Memory B cell (primary cell): ENCODE measurements around the gene CELF2.

Experiments used
- ATAC-seq: fragments of 150-1000 bp; cut with Tn5 transposase; 2 replicates; pipeline ENCODE4 v1.10.0; 2021; ENCODE audit warnings: low read depth, mild to moderate bottlenecking, moderate library complexity
- DNase-seq, 2 donors: peaks; one replicate each; pipeline ENCODE4 v3.0.0; 2022; ENCODE audit warnings: low spot score in 2 of 2
- H3K27ac Mint-ChIP-seq: one replicate; pipeline ENCODE4 v1.8.0; 2022; ENCODE audit warnings: mild to moderate bottlenecking, moderate library complexity, mixed read lengths
- H3K27me3 Mint-ChIP-seq: one replicate; pipeline ENCODE4 v1.8.0; 2022; ENCODE audit warnings: mixed read lengths
- H3K36me3 Mint-ChIP-seq: one replicate; pipeline ENCODE4 v1.8.0; 2022; ENCODE audit warnings: mild to moderate bottlenecking, mixed read lengths
- H3K4me1 Mint-ChIP-seq: one replicate; pipeline ENCODE4 v1.8.0; 2022; ENCODE audit warnings: mixed read lengths
- H3K4me3 Mint-ChIP-seq: one replicate; pipeline ENCODE4 v1.8.0; 2022; ENCODE audit warnings: mild to moderate bottlenecking, moderate library complexity, mixed read lengths
- H3K9me3 Mint-ChIP-seq: one replicate; pipeline ENCODE4 v1.8.0; 2022; ENCODE audit warnings: mixed read lengths

Gene CELF2

GRCh38 chr10:11165591-11166543 is 148.2 kb downstream of the CELF2 start:
- no peak overlapping the region for H3K4me3 Mint-ChIP-seq
- peaks cover 37% of the 10 kb centered on the region for H3K4me1 Mint-ChIP-seq
- no peaks in the 10 kb centered on the region for H3K27me3 Mint-ChIP-seq
- peak; percentile 55 to 61 for DNase-seq
- no peak overlapping the region for H3K27ac Mint-ChIP-seq
- H3K9me3 Mint-ChIP-seq, result peaks cover 1% of the 10 kb centered on the region
- peaks cover 10% of the 10 kb centered on the region for H3K36me3 Mint-ChIP-seq
- ATAC-seq, result peak; percentile 51

GRCh38 chr10:11166550-11166949 is 148.9 kb downstream of the CELF2 start:
- H3K36me3 Mint-ChIP-seq, result peaks cover 10% of the 10 kb centered on the region
- H3K9me3 Mint-ChIP-seq, result peaks cover 1% of the 10 kb centered on the region
- no peaks in the 10 kb centered on the region for H3K27me3 Mint-ChIP-seq
- no peak for DNase-seq
- H3K4me1 Mint-ChIP-seq, result peaks cover 32% of the 10 kb centered on the region
- no peak for ATAC-seq
- H3K4me3 Mint-ChIP-seq, result no peak overlapping the region
- no peak overlapping the region for H3K27ac Mint-ChIP-seq

- peaks cover 26% of the 10 kb centered on the region for H3K4me1 Mint-ChIP-seq
- H3K27ac Mint-ChIP-seq, result no peak overlapping the region
- DNase-seq (no peak), ATAC-seq (no peak)
- no peaks in the 10 kb centered on the region for H3K27me3 Mint-ChIP-seq
- no peak overlapping the region for H3K4me3 Mint-ChIP-seq
- peaks cover 10% of the 10 kb centered on the region for H3K36me3 Mint-ChIP-seq
- H3K9me3 Mint-ChIP-seq, result no peaks in the 10 kb centered on the region
Measured at GRCh38 chr10:11167233-11167966, 149.7 kb downstream of the CELF2 start.

GRCh38 chr10:11168423-11169090 is 150.9 kb downstream of the CELF2 start:
- H3K4me3 Mint-ChIP-seq, result no peak overlapping the region
- H3K27me3 Mint-ChIP-seq, result no peaks in the 10 kb centered on the region
- H3K9me3 Mint-ChIP-seq, result no peaks in the 10 kb centered on the region
- DNase-seq (no peak), ATAC-seq (no peak)
- peaks cover 11% of the 10 kb centered on the region for H3K36me3 Mint-ChIP-seq
- H3K27ac Mint-ChIP-seq, result no peak overlapping the region
- H3K4me1 Mint-ChIP-seq, result peaks cover 30% of the 10 kb centered on the region

- DNase-seq, result no peak
- no peaks in the 10 kb centered on the region for H3K27me3 Mint-ChIP-seq
- no peak for ATAC-seq
- no peak overlapping the region for H3K4me3 Mint-ChIP-seq
- H3K36me3 Mint-ChIP-seq, result peaks cover 17% of the 10 kb centered on the region
- peaks cover 32% of the 10 kb centered on the region for H3K4me1 Mint-ChIP-seq
- no peaks in the 10 kb centered on the region for H3K9me3 Mint-ChIP-seq
- H3K27ac Mint-ChIP-seq, result no peak overlapping the region
Measured at GRCh38 chr10:11169976-11170375, 152.3 kb downstream of the CELF2 start.

GRCh38 chr10:11170574-11170973 is 152.9 kb downstream of the CELF2 start:
- Mint-ChIP-seq H3K36me3 (peaks cover 17% of the 10 kb centered on the region), H3K4me3 (no peak overlapping the region), H3K9me3 (no peaks in the 10 kb centered on the region), H3K27ac (no peak overlapping the region), H3K27me3 (no peaks in the 10 kb centered on the region), H3K4me1 (peaks cover 38% of the 10 kb centered on the region)
- DNase-seq (no peak), ATAC-seq (no peak)

GRCh38 chr10:11170993-11171851 is 153.6 kb downstream of the CELF2 start:
- peak; percentile 55 for ATAC-seq
- Mint-ChIP-seq H3K27me3 (no peaks in the 10 kb centered on the region), H3K4me1 (peaks cover 45% of the 10 kb centered on the region), H3K4me3 (no peak overlapping the region), H3K36me3 (peaks cover 17% of the 10 kb centered on the region), H3K27ac (no peak overlapping the region), H3K9me3 (no peaks in the 10 kb centered on the region)
- no peak for DNase-seq

DNA sequence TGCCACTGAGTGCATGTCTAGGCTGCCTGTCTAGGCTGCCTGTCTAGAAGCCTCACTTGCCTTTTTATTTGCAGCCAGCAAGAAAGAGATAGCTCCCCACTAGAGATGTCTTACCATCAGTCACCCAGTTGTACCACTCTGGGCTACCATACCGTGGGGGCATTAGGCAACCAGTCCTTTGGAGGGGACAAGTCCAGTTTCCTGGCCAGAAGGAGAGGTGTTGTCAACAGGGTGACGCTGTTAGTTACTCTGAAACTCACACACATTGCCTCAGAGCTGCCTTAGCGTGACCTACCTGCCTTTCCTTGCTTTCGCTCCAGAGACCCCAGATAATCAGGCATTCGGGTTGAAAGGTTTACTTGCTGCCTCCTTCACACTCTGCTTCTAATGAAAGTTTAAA is 155.4 kb downstream of the CELF2 start:
- H3K4me3 Mint-ChIP-seq, result peak overlapping the region; percentile 65
- no peak for DNase-seq
- no peak overlapping the region for H3K27ac Mint-ChIP-seq
- H3K36me3 Mint-ChIP-seq, result peaks cover 9% of the 10 kb centered on the region
- ATAC-seq, result no peak
- peaks cover 42% of the 10 kb centered on the region for H3K4me1 Mint-ChIP-seq
- no peaks in the 10 kb centered on the region for H3K27me3 Mint-ChIP-seq
- H3K9me3 Mint-ChIP-seq, result no peaks in the 10 kb centered on the region

DNA sequence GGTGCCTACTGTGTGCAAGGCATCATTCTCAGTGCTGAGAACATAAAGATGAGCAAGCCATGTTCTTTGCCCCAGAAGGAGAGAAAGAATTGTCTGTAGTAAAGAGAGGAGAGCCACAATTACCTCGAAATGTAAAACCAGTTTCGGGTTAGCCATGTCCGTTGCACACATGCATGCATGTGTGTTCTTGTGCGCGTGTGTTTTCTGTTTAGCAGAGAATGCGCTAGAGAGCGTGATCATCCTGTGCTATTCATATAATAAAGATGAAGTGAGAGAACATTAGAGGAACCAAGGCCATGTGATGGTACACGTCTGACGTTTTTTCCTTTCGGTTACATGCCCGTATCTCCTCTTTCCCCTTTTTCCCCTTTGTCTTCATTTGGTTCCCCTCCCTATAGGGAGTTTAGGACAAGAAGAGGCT is 158.2 kb downstream of the CELF2 start:
- H3K27ac Mint-ChIP-seq, result no peak overlapping the region
- peak overlapping the region; percentile 82 for H3K4me3 Mint-ChIP-seq
- peak; percentile 67 for ATAC-seq
- DNase-seq, result peak in 1 of 2 donors; percentile 59
- H3K36me3 Mint-ChIP-seq, result peaks cover 14% of the 10 kb centered on the region
- no peaks in the 10 kb centered on the region for H3K9me3 Mint-ChIP-seq
- peaks cover 63% of the 10 kb centered on the region for H3K4me1 Mint-ChIP-seq
- no peaks in the 10 kb centered on the region for H3K27me3 Mint-ChIP-seq

DNA sequence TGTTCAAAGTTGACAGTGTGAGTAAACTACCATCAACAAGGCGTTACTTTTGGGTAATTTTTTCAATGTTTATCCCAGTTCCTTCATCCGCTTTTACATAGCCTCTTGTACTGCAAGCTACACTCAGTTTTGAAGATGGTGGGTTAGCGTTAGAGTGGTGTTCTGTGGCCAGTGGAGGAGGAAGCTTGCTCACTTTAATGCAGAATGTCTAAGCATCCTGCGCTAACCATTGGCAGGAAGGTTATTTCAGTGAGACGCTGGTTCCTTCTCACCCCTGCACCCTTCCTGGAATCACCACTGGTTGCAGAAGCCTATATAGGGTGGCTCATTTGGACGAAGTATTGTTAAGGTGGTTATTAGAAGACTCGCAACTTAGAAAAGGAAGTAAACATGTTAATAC is 159.1 kb downstream of the CELF2 start:
- Mint-ChIP-seq H3K4me3 (peak overlapping the region; percentile 82), H3K4me1 (peaks cover 73% of the 10 kb centered on the region), H3K27me3 (no peaks in the 10 kb centered on the region), H3K36me3 (peaks cover 22% of the 10 kb centered on the region), H3K27ac (no peak overlapping the region), H3K9me3 (no peaks in the 10 kb centered on the region)
- no peak for ATAC-seq
- DNase-seq, result no peak

GRCh38 chr10:11177381-11177780 is 159.7 kb downstream of the CELF2 start:
- H3K9me3 Mint-ChIP-seq, result no peaks in the 10 kb centered on the region
- no peaks in the 10 kb centered on the region for H3K27me3 Mint-ChIP-seq
- peaks cover 26% of the 10 kb centered on the region for H3K36me3 Mint-ChIP-seq
- peak overlapping the region; percentile 82 for H3K4me3 Mint-ChIP-seq
- ATAC-seq (no peak), DNase-seq (no peak)
- peaks cover 76% of the 10 kb centered on the region for H3K4me1 Mint-ChIP-seq
- no peak overlapping the region for H3K27ac Mint-ChIP-seq

GRCh38 chr10:11177926-11178471 is 160.3 kb downstream of the CELF2 start:
- DNase-seq, result no peak
- Mint-ChIP-seq H3K9me3 (no peaks in the 10 kb centered on the region), H3K4me3 (peak overlapping the region; percentile 82), H3K4me1 (peaks cover 76% of the 10 kb centered on the region), H3K27ac (no peak overlapping the region), H3K27me3 (no peaks in the 10 kb centered on the region), H3K36me3 (peaks cover 29% of the 10 kb centered on the region)
- no peak for ATAC-seq
